ENCODE measurements around the gene GLYATL1B.
A peak's percentile ranks its signal among the peaks of the same experiment; 100 is the strongest.
"Not testable (repeated sequence)": the region's sequence is repeated elsewhere in the genome, so short reads cannot be mapped to it uniquely, and the experiment has no call there.

Gene GLYATL1B

DNA sequence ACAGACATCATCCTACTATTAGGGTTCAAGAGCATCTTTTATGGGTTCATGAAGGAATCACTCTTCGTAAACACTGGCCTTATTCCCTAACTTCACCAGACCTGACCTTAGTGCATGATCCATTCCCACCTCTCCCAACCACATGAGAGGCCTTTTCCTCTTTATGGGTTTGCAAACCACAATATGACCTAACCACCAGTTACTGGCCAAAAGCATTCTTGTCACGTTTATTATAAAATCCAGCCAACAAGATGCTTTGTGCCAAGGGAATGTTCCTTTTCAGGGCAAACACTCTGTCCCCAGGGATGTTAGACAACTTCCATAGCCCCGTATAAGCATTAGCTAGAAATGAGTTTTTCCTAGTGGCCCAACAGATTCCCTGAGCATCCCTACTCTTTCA, 26.0 kb upstream of the GLYATL1B start:
- WGBS, 2 donors (ENCODE audit: extremely low coverage in 2 of 2, insufficient read length in 2 of 2, insufficient replicate concordance in 1 of 2): no CpG with 5 or more reads among the region's 3 CpGs
- not testable (repeated sequence) for H2AK5ac ChIP-seq (ENCODE audit: low read depth, low read length); H2AFZ ChIP-seq (ENCODE audit: low read length); H2BK120ac ChIP-seq (ENCODE audit: low read depth, low read length); H3K9ac ChIP-seq (ENCODE audit: low read depth, low read length, poor library complexity); H3K4me1 ChIP-seq (ENCODE audit: control insufficient read depth in 2 of 2, insufficient read depth in 1 of 2, low read depth in 1 of 2, low read length in 2 of 2); H2BK5ac ChIP-seq (ENCODE audit: low read length); H3K14ac ChIP-seq (ENCODE audit: low read length); H3K9me3 ChIP-seq (replicated peaks in 1 of 2; ENCODE audit: control insufficient read depth in 2 of 2, insufficient read depth in 1 of 2, low read depth in 1 of 2, low read length in 2 of 2); H3K4me2 ChIP-seq (ENCODE audit: insufficient read depth, low read length, poor library complexity, severe bottlenecking); H2BK15ac ChIP-seq (ENCODE audit: low read length); H3K27ac ChIP-seq (replicated peaks; ENCODE audit: low read length); H3K79me1 ChIP-seq (ENCODE audit: low read depth, low read length); H3K4me3 ChIP-seq (ENCODE audit: low read length in 2 of 2); H3K4ac ChIP-seq (ENCODE audit: low read length); H2BK12ac ChIP-seq (ENCODE audit: low read length); H3K36me3 ChIP-seq (replicated peaks in 1 of 2; ENCODE audit: control insufficient read depth in 2 of 2, insufficient read depth in 2 of 2, low read length in 2 of 2); H4K91ac ChIP-seq (ENCODE audit: low read depth, low read length, poor library complexity); H4K8ac ChIP-seq (ENCODE audit: low read depth, low read length); DNase-seq (ENCODE audit: low spot score); H3K18ac ChIP-seq (ENCODE audit: low read length); H3K23ac ChIP-seq (ENCODE audit: low read depth, low read length, poor library complexity)
- H3K27me3 ChIP-seq (ENCODE audit: control insufficient read depth in 3 of 3, insufficient read depth in 3 of 3, low read depth in 1 of 3, low read length in 3 of 3): peaks cover 0 to 10% (median 0%) of the 10 kb centered on the region in 3 experiments

DNA sequence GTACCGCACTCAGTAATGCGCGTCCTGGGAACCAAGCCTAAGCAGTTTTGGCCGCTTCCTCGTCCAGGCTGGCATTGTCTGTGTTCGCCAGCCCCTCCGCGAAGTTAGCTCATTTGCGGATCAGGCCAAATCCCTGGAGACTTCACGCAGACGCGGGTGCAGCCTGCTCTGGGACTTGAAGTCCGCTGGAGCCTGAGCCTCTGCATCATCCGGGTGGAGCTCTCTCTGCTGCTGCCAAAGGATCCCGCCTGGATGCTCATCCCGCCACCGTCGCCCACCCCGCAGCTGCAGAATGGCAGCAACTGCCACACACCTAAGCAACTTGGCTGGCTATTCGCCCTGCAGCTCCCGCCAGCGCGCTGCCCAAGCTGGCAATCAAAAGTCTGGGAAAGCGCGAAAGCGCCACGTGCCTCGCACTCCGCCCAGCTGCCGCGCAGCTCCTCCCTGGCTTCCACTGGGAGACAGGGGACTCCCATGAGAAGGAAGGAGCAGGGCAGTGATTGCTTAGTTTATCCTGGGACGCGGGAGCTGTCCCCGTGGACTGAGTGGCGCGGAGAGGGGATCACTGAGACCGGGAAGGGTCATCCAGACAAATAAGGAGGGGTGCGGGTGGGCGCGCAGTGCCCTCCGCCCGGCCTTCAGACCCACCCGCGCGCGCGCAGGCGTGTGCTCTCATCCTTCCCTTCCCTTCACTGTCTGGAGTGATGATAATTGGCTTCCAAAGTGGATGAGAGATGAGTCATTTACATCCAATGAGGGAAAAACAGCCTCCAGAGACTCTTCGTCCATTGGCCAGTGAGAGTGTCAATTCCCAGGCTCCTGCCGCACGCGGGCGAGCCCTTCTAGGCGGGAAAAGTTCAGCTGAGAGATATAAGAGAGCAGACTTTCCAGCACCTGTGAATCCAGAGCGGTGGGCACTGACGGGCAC, 23.2 kb upstream of the GLYATL1B start:
- no peak overlapping the region for H4K91ac ChIP-seq (ENCODE audit: low read depth, low read length, poor library complexity)
- H3K4me2 ChIP-seq (ENCODE audit: insufficient read depth, low read length, poor library complexity, severe bottlenecking): no peak overlapping the region
- H3K4me1 ChIP-seq (ENCODE audit: control insufficient read depth in 2 of 2, insufficient read depth in 1 of 2, low read depth in 1 of 2, low read length in 2 of 2): no peaks in the 10 kb centered on the region
- H3K79me1 ChIP-seq (ENCODE audit: low read depth, low read length): no peaks in the 10 kb centered on the region
- H3K14ac ChIP-seq (ENCODE audit: low read length): no peak overlapping the region
- H3K23ac ChIP-seq (ENCODE audit: low read depth, low read length, poor library complexity): no peak overlapping the region
- H3K9me3 ChIP-seq (replicated peaks in 1 of 2; ENCODE audit: control insufficient read depth in 2 of 2, insufficient read depth in 1 of 2, low read depth in 1 of 2, low read length in 2 of 2): no peaks in the 10 kb centered on the region
- no peak overlapping the region for H3K9ac ChIP-seq (ENCODE audit: low read depth, low read length, poor library complexity)
- H3K36me3 ChIP-seq (replicated peaks in 1 of 2; ENCODE audit: control insufficient read depth in 2 of 2, insufficient read depth in 2 of 2, low read length in 2 of 2): no peaks in the 10 kb centered on the region
- no peak for DNase-seq (ENCODE audit: low spot score)
- H2BK12ac ChIP-seq (ENCODE audit: low read length): no peak overlapping the region
- H2AFZ ChIP-seq (ENCODE audit: low read length): no peak overlapping the region
- H3K18ac ChIP-seq (ENCODE audit: low read length): no peak overlapping the region
- no CpG with 5 or more reads among the region's 56 CpGs for WGBS, 2 donors (ENCODE audit: extremely low coverage in 2 of 2, insufficient read length in 2 of 2, insufficient replicate concordance in 1 of 2)
- H3K4ac ChIP-seq (ENCODE audit: low read length): no peak overlapping the region
- H2BK5ac ChIP-seq (ENCODE audit: low read length): peak overlapping the region; percentile 17
- peaks cover 0 to 13% (median 0%) of the 10 kb centered on the region in 3 experiments for H3K27me3 ChIP-seq (ENCODE audit: control insufficient read depth in 3 of 3, insufficient read depth in 3 of 3, low read depth in 1 of 3, low read length in 3 of 3)
- peak overlapping the region in 1 of 2 donors; percentile 40 for H3K4me3 ChIP-seq (ENCODE audit: low read length in 2 of 2)
- H2AK5ac ChIP-seq (ENCODE audit: low read depth, low read length): no peak overlapping the region
- no peak overlapping the region for H3K27ac ChIP-seq (replicated peaks; ENCODE audit: low read length)
- no peak overlapping the region for H4K8ac ChIP-seq (ENCODE audit: low read depth, low read length)
- no peak overlapping the region for H2BK15ac ChIP-seq (ENCODE audit: low read length)
- H2BK120ac ChIP-seq (ENCODE audit: low read depth, low read length): no peak overlapping the region

DNA sequence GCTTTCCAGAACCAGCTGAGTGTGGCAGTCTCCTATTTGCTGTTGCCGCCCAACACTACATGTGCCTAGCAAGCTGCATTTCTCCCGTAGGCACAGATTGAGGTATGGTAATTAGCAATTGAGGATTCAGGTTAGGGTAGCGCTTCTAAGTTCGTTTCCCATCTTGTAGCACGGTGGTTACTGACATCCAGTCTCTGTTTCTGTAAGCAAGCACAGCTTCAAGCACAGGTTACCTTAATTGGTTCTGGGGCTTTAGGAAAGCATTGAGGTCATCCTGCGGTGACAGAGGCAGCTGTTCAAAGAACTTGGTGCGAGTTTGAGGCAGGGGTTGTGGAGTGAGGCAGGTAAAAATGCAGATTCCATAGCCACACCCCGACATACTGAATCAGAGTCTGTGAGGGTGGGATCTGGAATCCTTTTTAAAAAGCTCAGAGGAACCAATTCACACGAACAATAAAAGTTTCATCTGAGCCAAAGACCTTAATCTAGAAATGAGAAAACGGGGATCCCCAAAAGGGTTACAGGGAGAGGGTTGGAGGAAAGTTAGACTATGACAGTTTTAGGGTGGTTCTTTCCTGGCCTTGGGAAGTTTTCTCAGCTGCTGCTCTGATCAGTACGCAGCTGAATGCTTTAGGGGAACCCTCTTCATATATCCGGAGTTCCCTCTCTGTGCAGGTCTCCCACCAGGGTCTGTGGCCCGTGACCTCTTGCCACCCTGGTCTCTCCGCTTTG, 21.9 kb upstream of the GLYATL1B start:
- H3K27ac ChIP-seq (replicated peaks; ENCODE audit: low read length); H2BK12ac ChIP-seq (ENCODE audit: low read length); DNase-seq (ENCODE audit: low spot score); H3K36me3 ChIP-seq (replicated peaks in 1 of 2; ENCODE audit: control insufficient read depth in 2 of 2, insufficient read depth in 2 of 2, low read length in 2 of 2); H2AK5ac ChIP-seq (ENCODE audit: low read depth, low read length); H3K9me3 ChIP-seq (replicated peaks in 1 of 2; ENCODE audit: control insufficient read depth in 2 of 2, insufficient read depth in 1 of 2, low read depth in 1 of 2, low read length in 2 of 2); H3K4me1 ChIP-seq (ENCODE audit: control insufficient read depth in 2 of 2, insufficient read depth in 1 of 2, low read depth in 1 of 2, low read length in 2 of 2); H3K9ac ChIP-seq (ENCODE audit: low read depth, low read length, poor library complexity); H3K4me3 ChIP-seq (ENCODE audit: low read length in 2 of 2); H4K91ac ChIP-seq (ENCODE audit: low read depth, low read length, poor library complexity); H3K79me1 ChIP-seq (ENCODE audit: low read depth, low read length); H4K8ac ChIP-seq (ENCODE audit: low read depth, low read length); H2BK5ac ChIP-seq (ENCODE audit: low read length); H3K4ac ChIP-seq (ENCODE audit: low read length); H2AFZ ChIP-seq (ENCODE audit: low read length); H3K4me2 ChIP-seq (ENCODE audit: insufficient read depth, low read length, poor library complexity, severe bottlenecking); H2BK15ac ChIP-seq (ENCODE audit: low read length); H3K23ac ChIP-seq (ENCODE audit: low read depth, low read length, poor library complexity); H3K14ac ChIP-seq (ENCODE audit: low read length); H2BK120ac ChIP-seq (ENCODE audit: low read depth, low read length); H3K18ac ChIP-seq (ENCODE audit: low read length): not testable (repeated sequence)
- no CpG with 5 or more reads among the region's 14 CpGs for whole genome bisulfite sequencing, 2 donors (ENCODE audit: extremely low coverage in 2 of 2, insufficient read length in 2 of 2, insufficient replicate concordance in 1 of 2)
- peaks cover 0 to 13% (median 0%) of the 10 kb centered on the region in 3 experiments for H3K27me3 ChIP-seq (ENCODE audit: control insufficient read depth in 3 of 3, insufficient read depth in 3 of 3, low read depth in 1 of 3, low read length in 3 of 3)

DNA sequence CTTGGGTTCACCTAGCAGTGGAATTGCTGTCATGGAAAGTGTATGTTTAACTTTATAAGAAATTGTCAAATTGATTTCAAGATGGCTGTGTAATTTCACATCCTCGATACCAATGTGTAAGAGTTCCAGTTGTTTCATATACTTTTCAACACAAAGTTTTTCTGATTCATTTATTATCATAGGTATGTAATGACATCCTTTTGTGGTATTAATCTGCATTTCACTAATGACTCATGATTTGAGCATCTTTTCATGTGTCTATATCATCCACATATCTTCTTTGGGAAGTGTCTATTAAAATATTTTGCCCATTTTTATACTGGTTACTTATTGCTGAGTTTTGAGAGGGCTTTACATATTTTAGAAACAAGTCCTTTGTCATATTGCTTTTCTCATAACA, 17.0 kb upstream of the GLYATL1B start:
- Histone ChIP-seq H3K79me1 (ENCODE audit: low read depth, low read length) (no peaks in the 10 kb centered on the region), H3K27ac (replicated peaks; ENCODE audit: low read length) (no peak overlapping the region), H3K14ac (ENCODE audit: low read length) (no peak overlapping the region), H3K18ac (ENCODE audit: low read length) (no peak overlapping the region), H3K9me3 (replicated peaks in 1 of 2; ENCODE audit: control insufficient read depth in 2 of 2, insufficient read depth in 1 of 2, low read depth in 1 of 2, low read length in 2 of 2) (no peaks in the 10 kb centered on the region), H3K23ac (ENCODE audit: low read depth, low read length, poor library complexity) (no peak overlapping the region), H2AFZ (ENCODE audit: low read length) (no peak overlapping the region), H3K27me3 (ENCODE audit: control insufficient read depth in 3 of 3, insufficient read depth in 3 of 3, low read depth in 1 of 3, low read length in 3 of 3) (peaks cover 0 to 10% (median 0%) of the 10 kb centered on the region in 3 experiments), H3K4me3 (ENCODE audit: low read length in 2 of 2) (no peak overlapping the region), H2AK5ac (ENCODE audit: low read depth, low read length) (no peak overlapping the region), H3K36me3 (replicated peaks in 1 of 2; ENCODE audit: control insufficient read depth in 2 of 2, insufficient read depth in 2 of 2, low read length in 2 of 2) (no peaks in the 10 kb centered on the region), H3K4me1 (ENCODE audit: control insufficient read depth in 2 of 2, insufficient read depth in 1 of 2, low read depth in 1 of 2, low read length in 2 of 2) (no peaks in the 10 kb centered on the region), H2BK12ac (ENCODE audit: low read length) (no peak overlapping the region), H2BK5ac (ENCODE audit: low read length) (no peak overlapping the region), H2BK120ac (ENCODE audit: low read depth, low read length) (no peak overlapping the region), H3K4me2 (ENCODE audit: insufficient read depth, low read length, poor library complexity, severe bottlenecking) (no peak overlapping the region), H4K91ac (ENCODE audit: low read depth, low read length, poor library complexity) (no peak overlapping the region), H3K9ac (ENCODE audit: low read depth, low read length, poor library complexity) (no peak overlapping the region), H4K8ac (ENCODE audit: low read depth, low read length) (no peak overlapping the region), H3K4ac (ENCODE audit: low read length) (no peak overlapping the region), H2BK15ac (ENCODE audit: low read length) (no peak overlapping the region)
- DNase-seq (ENCODE audit: low spot score): no peak
- WGBS, 2 donors (ENCODE audit: extremely low coverage in 2 of 2, insufficient read length in 2 of 2, insufficient replicate concordance in 1 of 2): no CpG with 5 or more reads among the region's 1 CpG

Measured in neuronal stem cell (in vitro differentiated cells).